ENCODE measurements around the gene ERICH2. TPM values are rescaled to one million over a fixed set of nuclear protein-coding genes. Genes with fewer than 3 reads are reported as not detected.

The ERICH2 gene
- total RNA-seq, 2 donors from 2014 or later = not detected

- DNase-seq (ENCODE audit: low spot score) (no peak), ATAC-seq (ENCODE audit: insufficient number of reproducible peaks, low FRiP score, low read depth) (no peak)
- Histone ChIP-seq H3K27ac (no peak overlapping the region), H3K9me3 (no peaks in the 10 kb centered on the region), H3K4me1 (ENCODE audit: control insufficient read depth in 1 of 2, low read depth in 2 of 2) (peaks cover 10 to 43% of the 10 kb centered on the region in 2 donors), H3K36me3 (no peaks in the 10 kb centered on the region), H3K27me3 (replicated peaks; ENCODE audit: insufficient read depth) (peaks cover 9% of the 10 kb centered on the region), H3K4me3 (peak overlapping the region; percentile 67)
- no peak for TF ChIP-seq CTCF (IDR thresholded peaks at IDR 0.05)
Measured at GRCh38 chr2:170823898-170824215, 53.7 kb downstream of the ERICH2 start.

- Histone ChIP-seq H3K27ac (no peak overlapping the region), H3K4me3 (no peak overlapping the region), H3K4me1 (ENCODE audit: control insufficient read depth in 1 of 2, low read depth in 2 of 2) (peaks cover 10 to 41% of the 10 kb centered on the region in 2 donors), H3K9me3 (no peaks in the 10 kb centered on the region), H3K36me3 (no peaks in the 10 kb centered on the region), H3K27me3 (replicated peaks; ENCODE audit: insufficient read depth) (peaks cover 9% of the 10 kb centered on the region)
- DNase-seq (ENCODE audit: low spot score) (no peak), ATAC-seq (ENCODE audit: insufficient number of reproducible peaks, low FRiP score, low read depth) (no peak)
- TF ChIP-seq CTCF (IDR thresholded peaks at IDR 0.05) = no peak
Measured at GRCh38 chr2:170824526-170825015, 54.4 kb downstream of the ERICH2 start.

- Histone ChIP-seq H3K27ac (no peak overlapping the region), H3K4me1 (ENCODE audit: control insufficient read depth in 1 of 2, low read depth in 2 of 2) (peaks cover 0 to 10% of the 10 kb centered on the region in 2 donors), H3K36me3 (no peaks in the 10 kb centered on the region), H3K27me3 (replicated peaks; ENCODE audit: insufficient read depth) (no peaks in the 10 kb centered on the region), H3K9me3 (no peaks in the 10 kb centered on the region), H3K4me3 (no peak overlapping the region)
- ATAC-seq (ENCODE audit: insufficient number of reproducible peaks, low FRiP score, low read depth) = no peak
- DNase-seq (ENCODE audit: low spot score) = no peak
- no peak for TF ChIP-seq CTCF (IDR thresholded peaks at IDR 0.05)
Measured at GRCh38 chr2:170827841-170828532, 57.8 kb downstream of the ERICH2 start.

- Histone ChIP-seq H3K27me3 (replicated peaks; ENCODE audit: insufficient read depth) (no peaks in the 10 kb centered on the region), H3K4me3 (no peak overlapping the region), H3K27ac (no peak overlapping the region), H3K9me3 (no peaks in the 10 kb centered on the region), H3K36me3 (no peaks in the 10 kb centered on the region), H3K4me1 (ENCODE audit: control insufficient read depth in 1 of 2, low read depth in 2 of 2) (peaks cover 0 to 10% of the 10 kb centered on the region in 2 donors)
- ATAC-seq (ENCODE audit: insufficient number of reproducible peaks, low FRiP score, low read depth) (no peak), DNase-seq (ENCODE audit: low spot score) (no peak)
- no peak for TF ChIP-seq CTCF (IDR thresholded peaks at IDR 0.05)
Measured at GRCh38 chr2:170828533-170828916, 58.3 kb downstream of the ERICH2 start.

DNA sequence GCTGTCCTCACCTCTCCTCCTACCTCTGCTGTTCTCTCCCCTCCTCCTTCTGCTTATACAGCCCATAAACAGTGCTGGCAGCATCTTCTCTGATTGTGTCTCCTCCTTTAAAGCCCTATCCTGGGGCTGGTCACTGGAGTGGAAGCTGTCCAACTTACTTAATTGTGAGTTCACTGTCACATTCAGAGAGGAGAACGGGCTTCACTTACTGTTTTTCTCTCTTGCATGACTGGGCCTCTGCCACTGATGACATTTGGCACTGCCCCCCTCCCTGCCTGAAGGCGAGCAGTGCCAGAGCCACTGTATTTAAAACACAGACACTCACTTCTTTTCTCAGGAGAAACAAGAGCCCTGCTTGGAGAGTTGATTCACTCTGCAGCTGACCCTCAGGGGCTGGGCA is 58.9 kb downstream of the ERICH2 start:
- Histone ChIP-seq H3K4me1 (ENCODE audit: control insufficient read depth in 1 of 2, low read depth in 2 of 2) (peaks cover 0 to 5% of the 10 kb centered on the region in 2 donors), H3K36me3 (no peaks in the 10 kb centered on the region), H3K9me3 (no peaks in the 10 kb centered on the region), H3K4me3 (no peak overlapping the region), H3K27me3 (replicated peaks; ENCODE audit: insufficient read depth) (no peaks in the 10 kb centered on the region), H3K27ac (no peak overlapping the region)
- ATAC-seq (ENCODE audit: insufficient number of reproducible peaks, low FRiP score, low read depth) (no peak), DNase-seq (ENCODE audit: low spot score) (no peak)
- no peak for TF ChIP-seq CTCF (IDR thresholded peaks at IDR 0.05)
